HepG2 (cell line): ENCODE results near the gene ERRFI1. TPM values are rescaled to one million over a fixed set of nuclear protein-coding genes. Genes with fewer than 3 reads are reported as not detected.

Source experiments
- ELF3 ChIP-seq: IDR thresholded peaks from 2 replicates; pipeline ENCODE4 v1.6.1; 2016; ENCODE audit warnings: missing genetic modification reagents, missing compliant biosample characterization
- NR1H2 ChIP-seq: sonication (generic); formaldehyde crosslinking; IDR thresholded peaks from 2 replicates; pipeline ENCODE4 v1.8.1; 2022; ENCODE audit warnings: low read depth, missing genetic modification reagents, borderline replicate concordance
- POLR2A ChIP-seq, 2 experiments: IDR thresholded peaks; 2 replicates each; pipeline ENCODE4 v1.6.1; 2011; ENCODE audit warnings: low read depth in 2 of 2, low read length in 2 of 2, mild to moderate bottlenecking in 1 of 2, moderate library complexity in 1 of 2; ENCODE audit not compliant: insufficient read depth in 1 of 2
- RNF2 ChIP-seq: fragments of 450-650 bp; conservative IDR thresholded peaks from 2 replicates; pipeline ENCODE4 v1.6.1; 2016; ENCODE audit warnings: low read depth
- ZNF136 ChIP-seq: sonication (generic); formaldehyde crosslinking; IDR thresholded peaks from 2 replicates; pipeline ENCODE4 v1.8.1; 2022; ENCODE audit warnings: low read depth, mild to moderate bottlenecking, moderate library complexity, missing genetic modification reagents
- ZNF333 ChIP-seq: sonication (generic); formaldehyde crosslinking; IDR thresholded peaks from 2 replicates; pipeline ENCODE4 v1.4.0; 2020; ENCODE audit warnings: mild to moderate bottlenecking, missing genetic modification reagents, borderline replicate concordance
- ZNF788 ChIP-seq: sonication (generic); formaldehyde crosslinking; IDR thresholded peaks from 2 replicates; pipeline ENCODE4 v1.5.0; 2020; ENCODE audit warnings: mild to moderate bottlenecking, missing genetic modification reagents, borderline replicate concordance
- polyA plus RNA-seq, 8 experiments: library from polyadenylated mRNA; depleted of rRNA in 3 of 8; stranded (reverse) in 7 of 8; unstranded in 1 of 8; fragments of >200 nt; fragmentation: Illumina TruSeq in 4 of 8; extraction: Trizol in 4 of 8; gene quantifications; 2 replicates each; pipeline versions ENCODE4 v1.2.1 to v1.2.3, GENCODE V29; 2011 to 2016; ENCODE audit warnings: low read depth in 4 of 8, missing spikeins in 1 of 8, mixed read lengths in 1 of 8; ENCODE audit not compliant: insufficient read depth in 1 of 8
- total RNA-seq, 5 experiments: library from RNA; depleted of rRNA; stranded (reverse); fragments of >200 nt; fragmentation: Illumina TruSeq; extraction: Trizol; gene quantifications; 2 replicates each; pipeline ENCODE4 v1.2.3, GENCODE V29; 2016; ENCODE audit warnings: low read depth in 1 of 5
- TF ChIP-seq, protein P1 (sequence below): sonication (generic); formaldehyde crosslinking; conservative IDR thresholded peaks from 2 replicates; pipeline ENCODE4 v1.4.0; 2020; ENCODE audit warnings: mild to moderate bottlenecking, missing genetic modification reagents, moderate library complexity
- TF ChIP-seq, protein P2 (sequence below): sonication (generic); formaldehyde crosslinking; IDR thresholded peaks from 2 replicates; pipeline ENCODE4 v1.4.0; 2020; ENCODE audit warnings: missing genetic modification reagents; ENCODE audit errors: not compliant biosample characterization
- TF ChIP-seq, protein P3 (sequence below): sonication (generic); formaldehyde crosslinking; IDR thresholded peaks from 2 replicates; pipeline ENCODE4 v1.5.0; 2020; ENCODE audit warnings: mild to moderate bottlenecking, low read depth, missing genetic modification reagents, borderline replicate concordance
- TF ChIP-seq, protein P4 (sequence below): sonication (generic); formaldehyde crosslinking; IDR thresholded peaks from 2 replicates; pipeline ENCODE4 v1.4.0; 2020; ENCODE audit warnings: missing genetic modification reagents
- TF ChIP-seq, protein P5 (sequence below): sonication (generic); formaldehyde crosslinking; IDR thresholded peaks from 2 replicates; pipeline ENCODE4 v1.4.0; 2020; ENCODE audit warnings: missing genetic modification reagents
- TF ChIP-seq, protein P6 (sequence below): IDR thresholded peaks from 2 replicates; pipeline ENCODE4 v1.6.1; 2016; ENCODE audit warnings: missing biosample characterization, missing genetic modification reagents, low read depth
- TF ChIP-seq, protein P7 (sequence below): sonication (generic); formaldehyde crosslinking; IDR thresholded peaks from 2 replicates; pipeline ENCODE4 v1.4.0; 2020; ENCODE audit warnings: low read depth, missing genetic modification reagents

The ERRFI1 gene
- total and polyA plus RNA-seq, 2 of the 13 experiments (the other 11 are each of a cell fraction or from before 2014, with no cell fraction given): 84.4 to 753 TPM

DNA sequence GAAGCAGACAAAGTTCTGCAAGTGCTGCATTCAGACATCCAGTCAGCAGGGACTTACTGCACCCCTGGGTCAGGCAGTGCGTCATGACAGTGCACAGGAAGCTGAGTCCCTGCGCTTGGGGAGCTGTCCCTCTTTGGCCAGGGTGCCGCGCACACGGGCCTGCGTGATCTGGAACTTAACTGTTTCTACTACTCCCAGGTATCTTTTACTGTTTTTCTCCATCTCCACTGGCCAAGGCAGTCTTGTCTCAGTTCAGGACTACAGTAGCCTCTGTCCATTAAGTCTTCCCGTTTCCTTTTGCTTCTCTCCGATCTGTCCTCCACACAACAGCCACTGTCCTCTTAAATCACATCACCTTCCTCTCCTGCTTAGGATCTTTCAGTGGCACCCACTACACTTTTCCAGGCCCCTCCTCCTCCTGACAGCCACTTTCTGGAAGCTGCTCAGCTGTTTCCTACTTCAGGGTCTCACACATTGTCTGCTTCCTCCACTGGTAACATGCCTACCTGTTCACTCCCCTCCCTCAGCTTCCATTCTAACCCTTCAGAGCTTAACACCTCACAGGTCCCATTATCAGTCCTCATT, 15.9 kb downstream of the ERRFI1 start (continued):
- TF ChIP-seq, protein P1, sequence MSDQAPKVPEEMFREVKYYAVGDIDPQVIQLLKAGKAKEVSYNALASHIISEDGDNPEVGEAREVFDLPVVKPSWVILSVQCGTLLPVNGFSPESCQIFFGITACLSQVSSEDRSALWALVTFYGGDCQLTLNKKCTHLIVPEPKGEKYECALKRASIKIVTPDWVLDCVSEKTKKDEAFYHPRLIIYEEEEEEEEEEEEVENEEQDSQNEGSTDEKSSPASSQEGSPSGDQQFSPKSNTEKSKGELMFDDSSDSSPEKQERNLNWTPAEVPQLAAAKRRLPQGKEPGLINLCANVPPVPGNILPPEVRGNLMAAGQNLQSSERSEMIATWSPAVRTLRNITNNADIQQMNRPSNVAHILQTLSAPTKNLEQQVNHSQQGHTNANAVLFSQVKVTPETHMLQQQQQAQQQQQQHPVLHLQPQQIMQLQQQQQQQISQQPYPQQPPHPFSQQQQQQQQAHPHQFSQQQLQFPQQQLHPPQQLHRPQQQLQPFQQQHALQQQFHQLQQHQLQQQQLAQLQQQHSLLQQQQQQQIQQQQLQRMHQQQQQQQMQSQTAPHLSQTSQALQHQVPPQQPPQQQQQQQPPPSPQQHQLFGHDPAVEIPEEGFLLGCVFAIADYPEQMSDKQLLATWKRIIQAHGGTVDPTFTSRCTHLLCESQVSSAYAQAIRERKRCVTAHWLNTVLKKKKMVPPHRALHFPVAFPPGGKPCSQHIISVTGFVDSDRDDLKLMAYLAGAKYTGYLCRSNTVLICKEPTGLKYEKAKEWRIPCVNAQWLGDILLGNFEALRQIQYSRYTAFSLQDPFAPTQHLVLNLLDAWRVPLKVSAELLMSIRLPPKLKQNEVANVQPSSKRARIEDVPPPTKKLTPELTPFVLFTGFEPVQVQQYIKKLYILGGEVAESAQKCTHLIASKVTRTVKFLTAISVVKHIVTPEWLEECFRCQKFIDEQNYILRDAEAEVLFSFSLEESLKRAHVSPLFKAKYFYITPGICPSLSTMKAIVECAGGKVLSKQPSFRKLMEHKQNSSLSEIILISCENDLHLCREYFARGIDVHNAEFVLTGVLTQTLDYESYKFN: peak; percentile 16
- no peak for TF ChIP-seq ZNF333
- TF ChIP-seq POLR2A (IDR thresholded peaks at IDR 0.05; ENCODE audit: insufficient read depth in 1 of 2, low read depth in 2 of 2, low read length in 2 of 2): peak in 1 of 2 experiments; percentile 74; a peak in 3 of 4 replicates
- TF ChIP-seq, protein P2, sequence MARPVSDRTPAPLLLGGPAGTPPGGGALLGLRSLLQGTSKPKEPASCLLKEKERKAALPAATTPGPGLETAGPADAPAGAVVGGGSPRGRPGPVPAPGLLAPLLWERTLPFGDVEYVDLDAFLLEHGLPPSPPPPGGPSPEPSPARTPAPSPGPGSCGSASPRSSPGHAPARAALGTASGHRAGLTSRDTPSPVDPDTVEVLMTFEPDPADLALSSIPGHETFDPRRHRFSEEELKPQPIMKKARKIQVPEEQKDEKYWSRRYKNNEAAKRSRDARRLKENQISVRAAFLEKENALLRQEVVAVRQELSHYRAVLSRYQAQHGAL (CRISPR knock-in tag): peak; percentile 19
- TF ChIP-seq, protein P3, sequence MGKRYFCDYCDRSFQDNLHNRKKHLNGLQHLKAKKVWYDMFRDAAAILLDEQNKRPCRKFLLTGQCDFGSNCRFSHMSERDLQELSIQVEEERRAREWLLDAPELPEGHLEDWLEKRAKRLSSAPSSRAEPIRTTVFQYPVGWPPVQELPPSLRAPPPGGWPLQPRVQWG (CRISPR knock-in tag): no peak
- TF ChIP-seq ZNF788 (CRISPR knock-in tag): peak; percentile 29; the same call in 1 of the 2 replicates
- TF ChIP-seq, protein P4, sequence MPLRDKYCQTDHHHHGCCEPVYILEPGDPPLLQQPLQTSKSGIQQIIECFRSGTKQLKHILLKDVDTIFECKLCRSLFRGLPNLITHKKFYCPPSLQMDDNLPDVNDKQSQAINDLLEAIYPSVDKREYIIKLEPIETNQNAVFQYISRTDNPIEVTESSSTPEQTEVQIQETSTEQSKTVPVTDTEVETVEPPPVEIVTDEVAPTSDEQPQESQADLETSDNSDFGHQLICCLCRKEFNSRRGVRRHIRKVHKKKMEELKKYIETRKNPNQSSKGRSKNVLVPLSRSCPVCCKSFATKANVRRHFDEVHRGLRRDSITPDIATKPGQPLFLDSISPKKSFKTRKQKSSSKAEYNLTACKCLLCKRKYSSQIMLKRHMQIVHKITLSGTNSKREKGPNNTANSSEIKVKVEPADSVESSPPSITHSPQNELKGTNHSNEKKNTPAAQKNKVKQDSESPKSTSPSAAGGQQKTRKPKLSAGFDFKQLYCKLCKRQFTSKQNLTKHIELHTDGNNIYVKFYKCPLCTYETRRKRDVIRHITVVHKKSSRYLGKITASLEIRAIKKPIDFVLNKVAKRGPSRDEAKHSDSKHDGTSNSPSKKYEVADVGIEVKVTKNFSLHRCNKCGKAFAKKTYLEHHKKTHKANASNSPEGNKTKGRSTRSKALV (CRISPR knock-in tag): 0 out of 2 replicates have a peak, but pooled peaks have one; percentile 2
- TF ChIP-seq, protein P5, sequence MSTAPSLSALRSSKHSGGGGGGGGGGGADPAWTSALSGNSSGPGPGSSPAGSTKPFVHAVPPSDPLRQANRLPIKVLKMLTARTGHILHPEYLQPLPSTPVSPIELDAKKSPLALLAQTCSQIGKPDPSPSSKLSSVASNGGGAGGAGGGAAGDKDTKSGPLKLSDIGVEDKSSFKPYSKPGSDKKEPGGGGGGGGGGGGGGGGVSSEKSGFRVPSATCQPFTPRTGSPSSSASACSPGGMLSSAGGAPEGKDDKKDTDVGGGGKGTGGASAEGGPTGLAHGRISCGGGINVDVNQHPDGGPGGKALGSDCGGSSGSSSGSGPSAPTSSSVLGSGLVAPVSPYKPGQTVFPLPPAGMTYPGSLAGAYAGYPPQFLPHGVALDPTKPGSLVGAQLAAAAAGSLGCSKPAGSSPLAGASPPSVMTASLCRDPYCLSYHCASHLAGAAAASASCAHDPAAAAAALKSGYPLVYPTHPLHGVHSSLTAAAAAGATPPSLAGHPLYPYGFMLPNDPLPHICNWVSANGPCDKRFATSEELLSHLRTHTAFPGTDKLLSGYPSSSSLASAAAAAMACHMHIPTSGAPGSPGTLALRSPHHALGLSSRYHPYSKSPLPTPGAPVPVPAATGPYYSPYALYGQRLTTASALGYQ (CRISPR knock-in tag): no peak
- TF ChIP-seq, protein P6, sequence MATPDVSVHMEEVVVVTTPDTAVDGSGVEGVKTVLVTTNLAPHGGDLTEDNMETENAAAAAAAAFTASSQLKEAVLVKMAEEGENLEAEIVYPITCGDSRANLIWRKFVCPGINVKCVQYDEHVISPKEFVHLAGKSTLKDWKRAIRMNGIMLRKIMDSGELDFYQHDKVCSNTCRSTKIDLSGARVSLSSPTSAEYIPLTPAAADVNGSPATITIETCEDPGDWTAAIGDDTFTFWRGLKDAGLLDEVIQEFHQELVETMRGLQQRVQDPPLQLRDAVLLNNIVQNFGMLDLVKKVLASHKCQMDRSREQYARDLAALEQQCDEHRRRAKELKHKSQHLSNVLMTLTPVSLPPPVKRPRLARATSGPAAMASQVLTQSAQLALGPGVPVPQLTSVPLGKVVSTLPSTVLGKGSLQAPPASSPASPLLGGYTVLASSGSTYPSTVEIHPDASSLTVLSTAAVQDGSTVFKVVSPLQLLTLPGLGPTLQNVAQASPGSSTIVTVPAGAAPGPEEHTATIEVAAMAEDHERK (CRISPR knock-in tag): no peak
- no peak for TF ChIP-seq RNF2
- TF ChIP-seq ZNF136 (CRISPR knock-in tag): no peak
- TF ChIP-seq, protein P7, sequence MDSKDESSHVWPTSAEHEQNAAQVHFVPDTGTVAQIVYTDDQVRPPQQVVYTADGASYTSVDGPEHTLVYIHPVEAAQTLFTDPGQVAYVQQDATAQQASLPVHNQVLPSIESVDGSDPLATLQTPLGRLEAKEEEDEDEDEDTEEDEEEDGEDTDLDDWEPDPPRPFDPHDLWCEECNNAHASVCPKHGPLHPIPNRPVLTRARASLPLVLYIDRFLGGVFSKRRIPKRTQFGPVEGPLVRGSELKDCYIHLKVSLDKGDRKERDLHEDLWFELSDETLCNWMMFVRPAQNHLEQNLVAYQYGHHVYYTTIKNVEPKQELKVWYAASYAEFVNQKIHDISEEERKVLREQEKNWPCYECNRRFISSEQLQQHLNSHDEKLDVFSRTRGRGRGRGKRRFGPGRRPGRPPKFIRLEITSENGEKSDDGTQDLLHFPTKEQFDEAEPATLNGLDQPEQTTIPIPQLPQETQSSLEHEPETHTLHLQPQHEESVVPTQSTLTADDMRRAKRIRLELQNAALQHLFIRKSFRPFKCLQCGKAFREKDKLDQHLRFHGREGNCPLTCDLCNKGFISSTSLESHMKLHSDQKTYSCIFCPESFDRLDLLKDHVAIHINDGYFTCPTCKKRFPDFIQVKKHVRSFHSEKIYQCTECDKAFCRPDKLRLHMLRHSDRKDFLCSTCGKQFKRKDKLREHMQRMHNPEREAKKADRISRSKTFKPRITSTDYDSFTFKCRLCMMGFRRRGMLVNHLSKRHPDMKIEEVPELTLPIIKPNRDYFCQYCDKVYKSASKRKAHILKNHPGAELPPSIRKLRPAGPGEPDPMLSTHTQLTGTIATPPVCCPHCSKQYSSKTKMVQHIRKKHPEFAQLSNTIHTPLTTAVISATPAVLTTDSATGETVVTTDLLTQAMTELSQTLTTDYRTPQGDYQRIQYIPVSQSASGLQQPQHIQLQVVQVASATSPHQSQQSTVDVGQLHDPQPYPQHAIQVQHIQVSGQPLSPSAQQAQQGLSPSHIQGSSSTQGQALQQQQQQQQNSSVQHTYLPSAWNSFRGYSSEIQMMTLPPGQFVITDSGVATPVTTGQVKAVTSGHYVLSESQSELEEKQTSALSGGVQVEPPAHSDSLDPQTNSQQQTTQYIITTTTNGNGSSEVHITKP (CRISPR knock-in tag): no peak
- no peak for TF ChIP-seq ELF3 (CRISPR knock-in tag)
- no peak for TF ChIP-seq NR1H2
